Measurements from ENCODE around the gene KRT79.

GRCh38 chr12:52837781-52838608 lies 3.9 kb upstream of the KRT79 start:
- TF ChIP-seq POLR2A (IDR thresholded peaks at IDR 0.05): no peak
- TF ChIP-seq CTCF (IDR thresholded peaks at IDR 0.05): no peak
